HG03139 (cell line): ENCODE measurements around the gene GPX5.
"Not testable (repeated sequence)": the region's sequence is repeated elsewhere in the genome, so short reads cannot be mapped to it uniquely, and the experiment has no call there.

Source experiments
- ATAC-seq: cut with Tn5 transposase; IDR thresholded peaks from one replicate; pipeline ENCODE4 v1.9.1; 2021; ENCODE audit not compliant: unreplicated experiment

The GPX5 gene, protein sequence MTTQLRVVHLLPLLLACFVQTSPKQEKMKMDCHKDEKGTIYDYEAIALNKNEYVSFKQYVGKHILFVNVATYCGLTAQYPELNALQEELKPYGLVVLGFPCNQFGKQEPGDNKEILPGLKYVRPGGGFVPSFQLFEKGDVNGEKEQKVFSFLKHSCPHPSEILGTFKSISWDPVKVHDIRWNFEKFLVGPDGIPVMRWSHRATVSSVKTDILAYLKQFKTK

GRCh38 chr6:28525496-28526039 lies at the start of gene GPX5:
TSS of gene GPX5 (plus strand) at chr6:28525881. CDS start at chr6:28526014, 133 bp downstream.
- ATAC-seq: no peak

- ATAC-seq: no peak
Measured at GRCh38 chr6:28478518-28478917, 47.2 kb upstream of the GPX5 start.

DNA sequence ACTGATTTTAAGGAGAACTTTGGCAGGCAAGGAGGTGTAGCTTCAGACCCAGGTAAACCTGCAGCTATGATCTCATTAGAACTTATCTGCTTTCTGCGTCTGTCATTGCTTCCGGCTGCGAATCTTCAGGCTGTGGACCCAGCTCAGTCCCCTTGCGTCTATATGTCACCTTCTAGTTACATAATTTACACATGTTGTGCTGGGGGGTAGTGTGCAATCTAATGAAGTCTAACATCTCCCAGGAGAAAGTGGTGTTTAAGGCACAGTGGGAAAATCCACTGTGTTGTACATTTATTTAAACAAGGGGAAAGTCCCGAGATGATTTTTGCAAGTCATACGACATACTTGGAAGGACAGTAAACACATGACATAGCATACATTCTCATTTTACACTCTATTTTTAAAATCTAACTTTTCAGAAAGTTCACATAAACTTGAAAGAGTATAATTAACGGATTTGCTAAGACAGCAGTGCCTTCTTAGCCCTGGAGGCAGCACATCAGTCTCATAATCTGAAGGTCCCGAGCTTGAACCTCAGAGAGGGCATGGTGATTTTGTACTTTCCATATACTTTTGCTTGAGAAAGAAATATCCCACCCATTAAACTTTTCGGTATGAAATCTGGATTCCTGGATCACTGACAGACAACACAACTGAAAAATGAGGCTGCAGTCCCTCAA lies 45.3 kb upstream of the GPX5 start:
- ATAC-seq: no peak

DNA sequence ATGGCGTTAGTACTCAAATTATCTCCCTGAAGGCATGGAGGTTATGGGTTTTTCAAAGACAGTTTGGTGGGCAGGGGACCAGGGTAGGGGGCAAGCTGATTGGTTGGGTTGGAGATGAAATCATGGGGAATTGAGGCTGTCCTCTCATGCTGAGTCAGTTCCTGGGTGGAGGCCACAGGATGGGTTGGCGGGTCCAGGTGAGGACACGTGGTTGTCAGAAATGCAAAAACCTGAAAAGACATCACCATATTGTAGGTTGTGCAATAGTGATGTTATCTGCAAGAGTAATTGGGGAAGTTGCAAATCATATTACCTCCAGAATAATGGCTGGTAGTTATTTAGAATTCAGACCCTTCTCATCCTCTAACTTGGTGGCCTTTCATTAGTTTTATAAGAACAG lies 40.2 kb upstream of the GPX5 start:
- ATAC-seq: no peak

GRCh38 chr6:28486533-28486932 lies 39.1 kb upstream of the GPX5 start:
- no peak for ATAC-seq

GRCh38 chr6:28486988-28487742 lies 38.5 kb upstream of the GPX5 start:
- ATAC-seq: no peak

DNA sequence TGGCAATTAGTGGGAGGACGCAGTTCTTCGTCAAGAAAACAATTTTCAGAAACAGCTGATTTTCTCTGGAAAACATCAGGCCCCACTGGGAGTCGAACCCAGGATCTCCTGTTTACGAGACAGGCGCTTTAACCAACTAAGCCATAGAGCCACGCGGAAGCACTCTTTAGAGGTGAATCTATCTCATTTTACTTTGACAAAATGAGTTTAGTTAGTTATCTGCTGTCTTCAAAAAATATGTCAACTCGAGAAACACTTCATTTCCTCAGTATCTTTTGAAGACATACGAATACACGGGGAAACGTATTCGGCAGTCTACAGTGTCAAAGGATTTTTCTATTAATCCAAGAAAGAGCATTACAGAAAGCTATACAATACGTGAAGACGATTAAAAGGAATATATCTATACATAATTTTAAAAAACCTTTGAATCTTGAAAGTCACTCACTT lies 36.7 kb upstream of the GPX5 start:
- ATAC-seq: no peak

DNA sequence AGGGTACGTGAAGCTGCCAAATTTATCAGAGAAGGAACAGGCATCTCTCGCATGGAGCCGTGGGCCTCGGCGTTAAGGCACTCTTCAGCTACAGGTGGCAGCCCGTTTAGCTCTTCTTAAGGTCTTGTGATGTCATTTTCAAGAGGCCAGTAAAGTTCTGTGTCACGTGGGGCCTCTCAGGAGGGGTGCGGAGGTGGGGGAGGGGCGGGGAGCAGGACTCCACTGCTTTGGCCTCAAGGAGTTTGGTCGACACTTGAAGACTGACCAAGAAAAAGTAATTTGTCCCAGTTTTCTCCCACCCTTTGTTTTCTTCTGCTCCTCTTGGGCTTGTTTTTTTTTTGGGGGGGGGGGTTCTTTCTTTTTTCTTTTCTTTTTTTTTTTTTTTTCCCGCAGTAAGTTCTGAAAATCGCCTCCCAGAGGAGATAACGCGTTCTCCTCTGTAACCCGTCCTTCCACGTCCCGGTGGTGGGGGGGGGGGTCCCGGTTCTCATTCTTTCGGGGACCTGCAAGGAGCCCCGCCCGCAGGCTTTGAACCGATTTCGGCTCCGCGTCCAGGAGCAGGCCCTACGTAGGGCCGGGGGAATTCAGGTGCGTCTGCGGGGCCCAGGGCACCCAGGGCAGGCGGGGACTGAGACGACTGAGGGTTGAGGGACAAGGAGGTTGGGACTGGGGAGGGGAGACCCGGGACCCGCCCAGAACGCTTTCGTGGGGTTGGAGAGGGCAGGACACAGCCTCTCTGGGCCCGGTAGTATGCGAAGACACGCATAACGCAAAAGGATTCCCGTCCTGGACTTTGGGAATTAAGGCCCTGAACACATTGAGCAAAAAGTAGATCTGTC lies 36.1 kb upstream of the GPX5 start:
- no peak for ATAC-seq

GRCh38 chr6:28490205-28490890 lies 35.3 kb upstream of the GPX5 start:
- ATAC-seq: no peak

DNA sequence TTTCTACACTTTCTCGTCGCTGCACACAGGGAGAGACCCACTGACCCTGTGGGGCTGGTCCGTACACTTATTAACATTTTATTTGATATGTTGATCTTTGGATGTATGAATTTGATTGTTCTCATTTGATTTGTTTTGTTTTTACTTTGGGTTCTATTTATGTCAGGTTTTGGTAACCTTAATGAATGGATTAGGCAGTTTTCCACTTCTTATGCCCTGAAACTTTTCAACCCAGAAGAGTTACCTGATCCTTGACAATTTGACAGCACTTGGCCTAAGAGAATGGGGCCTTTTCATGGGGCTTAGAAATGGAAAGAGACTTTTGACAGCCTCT lies 33.7 kb upstream of the GPX5 start:
- ATAC-seq: no peak

DNA sequence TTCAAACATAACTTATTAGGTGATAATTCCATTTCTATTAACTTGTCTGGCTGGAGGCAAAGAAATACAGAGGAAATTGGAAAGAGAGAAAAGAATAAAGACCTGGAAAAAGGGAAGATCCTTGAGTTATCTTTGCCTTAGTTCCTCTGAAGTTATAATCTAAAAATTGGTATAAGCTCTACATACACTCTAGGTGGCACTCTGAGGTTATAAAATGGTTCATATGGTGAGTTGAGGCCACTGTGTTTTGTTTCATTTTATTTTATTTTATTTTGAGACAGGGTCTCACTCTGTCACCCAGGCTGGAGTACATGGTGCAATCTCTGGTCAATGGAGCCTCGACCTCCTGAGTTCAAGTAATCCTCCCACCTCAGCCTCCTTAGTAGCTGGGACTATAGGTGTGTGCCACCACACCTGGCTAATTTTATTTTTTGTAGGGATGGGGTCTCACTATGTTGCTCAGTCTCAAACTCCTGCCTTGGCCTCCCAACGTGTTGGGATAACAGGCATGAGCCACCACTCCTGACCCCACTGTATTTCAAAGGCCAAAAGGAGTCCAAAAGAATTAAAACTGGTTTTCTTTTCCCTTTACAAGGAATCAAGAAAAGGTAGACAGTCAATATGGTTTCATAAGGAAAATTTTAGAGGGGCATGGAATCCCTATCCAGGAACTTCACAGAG lies 29.4 kb upstream of the GPX5 start:
- ATAC-seq: no peak

DNA sequence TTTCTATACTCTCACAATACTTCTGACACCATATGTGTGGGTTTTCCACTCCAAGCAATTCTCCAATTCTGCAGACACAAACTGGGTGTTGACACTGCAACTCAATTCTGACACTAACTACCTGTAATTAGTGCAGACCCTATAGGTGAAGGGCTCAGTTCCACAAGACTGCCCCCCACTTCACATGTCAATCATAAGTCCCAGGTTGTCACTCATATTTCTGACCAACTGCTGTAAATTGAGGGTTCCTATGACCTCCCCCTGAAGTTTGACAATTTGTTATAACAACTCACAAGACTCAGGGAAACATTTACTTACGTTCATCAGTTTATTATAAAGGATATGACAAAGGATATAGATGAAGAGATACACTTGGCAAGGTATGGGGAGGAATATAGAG lies 28.4 kb upstream of the GPX5 start:
- no peak for ATAC-seq

- ATAC-seq: no peak
Measured at GRCh38 chr6:28497893-28498292, 27.8 kb upstream of the GPX5 start.

GRCh38 chr6:28501259-28501658 lies 24.4 kb upstream of the GPX5 start:
- no peak for ATAC-seq

DNA sequence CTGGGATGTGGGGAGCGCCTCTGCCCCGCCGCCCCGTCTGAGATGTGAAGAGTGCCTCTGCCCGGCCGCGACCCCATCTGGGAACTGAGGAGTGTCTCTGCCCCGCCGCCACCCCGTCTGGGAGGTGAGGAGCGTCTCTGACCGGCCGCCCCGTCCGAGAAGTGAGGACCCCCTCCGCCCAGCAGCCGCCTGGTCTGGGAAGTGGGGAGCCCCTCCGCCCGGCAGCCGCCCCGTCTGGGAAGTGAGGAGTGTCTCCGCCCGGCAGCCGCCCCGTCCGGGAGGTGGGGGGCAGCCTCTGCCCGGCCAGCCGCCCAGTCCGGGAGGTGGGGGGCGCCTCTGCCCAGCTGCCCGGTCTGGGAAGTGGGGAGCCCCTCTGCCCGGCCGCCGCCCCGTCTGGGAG lies 23.5 kb upstream of the GPX5 start:
- ATAC-seq: not testable (repeated sequence)

GRCh38 chr6:28502709-28503305 lies 22.9 kb upstream of the GPX5 start:
- not testable (repeated sequence) for ATAC-seq

DNA sequence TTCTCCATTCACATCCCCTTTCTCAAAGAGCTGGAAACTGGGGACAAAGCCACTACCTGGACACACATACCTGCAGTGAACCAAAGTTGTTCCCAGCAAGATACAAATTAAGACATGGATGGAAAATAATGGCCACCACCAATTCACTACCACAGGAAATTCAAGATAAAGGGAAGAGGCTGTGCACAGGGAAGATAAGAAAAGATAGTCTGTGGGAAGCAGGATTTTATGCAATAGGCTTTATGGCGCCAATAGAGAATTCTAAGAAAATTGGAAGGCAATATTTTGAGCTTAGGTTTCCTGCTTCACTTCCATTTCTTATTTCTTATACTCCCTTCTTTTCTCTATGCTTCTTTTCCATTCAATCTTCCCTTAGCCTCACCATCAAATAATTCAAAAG lies 19.9 kb upstream of the GPX5 start:
- no peak for ATAC-seq

DNA sequence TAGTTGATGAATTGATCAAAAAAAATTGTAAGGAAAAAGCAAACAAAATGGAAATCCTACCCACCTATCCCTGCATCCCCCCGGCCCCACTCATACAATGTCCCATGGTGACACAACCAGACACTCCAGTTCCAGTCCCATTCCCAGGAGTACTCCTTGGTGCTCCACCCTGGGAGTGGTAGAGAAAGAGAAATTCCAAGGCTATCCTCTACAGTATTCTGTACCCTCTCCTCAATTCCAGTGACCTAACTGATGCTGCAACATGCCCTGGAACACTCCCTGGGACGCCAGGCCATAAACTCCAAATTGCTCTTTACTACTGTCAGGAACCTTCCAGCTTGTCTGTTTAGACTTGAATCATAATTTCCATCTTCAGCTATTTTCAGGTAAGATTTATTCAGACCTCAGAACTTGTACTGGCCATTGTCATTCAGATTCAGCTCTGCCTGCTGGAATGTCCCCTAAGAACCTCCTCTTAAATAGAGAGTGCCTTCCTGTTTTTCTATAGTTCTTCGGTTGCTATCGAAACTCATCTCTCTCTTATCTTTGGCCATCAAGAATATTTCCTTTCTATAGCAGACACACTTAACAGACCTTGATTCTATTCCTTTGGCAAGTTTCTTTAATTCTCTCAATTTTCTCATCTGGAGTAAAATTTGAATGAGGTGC lies 18.7 kb upstream of the GPX5 start:
- no peak for ATAC-seq
